HEK293 (cell line): ENCODE measurements around the gene LRBA.

Experiments
- CTCF ChIA-PET: fragments of 350-600 bp; formaldehyde crosslinking; extraction: SDS; loops from one replicate; lab custom pipeline; 2021; ENCODE audit warnings: antibody characterized with exemption; lab: Yijun Ruan, JAX
- POLR2A ChIA-PET: fragments of 300-600 bp; formaldehyde crosslinking; extraction: SDS; loops from one replicate; lab custom pipeline; 2020; ENCODE audit warnings: antibody characterized with exemption, inconsistent platforms; lab: Yijun Ruan, JAX
- H3K27ac ChIP-seq: fragments of 200-500 bp; sonication (Bioruptor generic); 2 replicates; pipeline ENCODE4 v1.5.1; 2014; ENCODE audit warnings: low read depth, low read length, control low read depth, inconsistent platforms; ENCODE audit errors: extremely low read depth
- H3K36me3 ChIP-seq, 2 experiments: fragments of 200-500 bp in 1 of 2; sonication (Bioruptor generic) in 1 of 2; 1 replicate in 1 of 2; 2 replicates in 1 of 2; pipeline ENCODE4 v1.5.1; 2014 to 2017; ENCODE audit warnings: inconsistent platforms in 2 of 2, low read length in 2 of 2; ENCODE audit not compliant: control insufficient read depth in 2 of 2, insufficient read depth in 1 of 2
- H3K4me1 ChIP-seq: fragments of 200-500 bp; sonication (Bioruptor generic); 2 replicates; pipeline ENCODE4 v1.5.1; 2014; ENCODE audit warnings: mild to moderate bottlenecking, low read length, inconsistent platforms; ENCODE audit not compliant: control insufficient read depth, insufficient read depth
- H3K4me3 ChIP-seq: 2 replicates; pipeline ENCODE4 v1.5.1; 2011; ENCODE audit warnings: low read depth, mild to moderate bottlenecking, control low read depth, low read length, moderate library complexity
- H3K9me3 ChIP-seq: fragments of 200-500 bp; sonication (Bioruptor generic); 2 replicates; pipeline ENCODE4 v1.5.1; 2014; ENCODE audit warnings: low read depth, low read length, inconsistent platforms; ENCODE audit not compliant: control insufficient read depth, insufficient read depth
- KLF9 ChIP-seq: fragments of 450-650 bp; formaldehyde crosslinking; IDR thresholded peaks from 2 replicates; pipeline ENCODE4 v1.5.1; 2016; ENCODE audit warnings: missing biosample characterization, missing genetic modification characterization, low read depth
- OSR2 ChIP-seq: fragments of 450-650 bp; formaldehyde crosslinking; IDR thresholded peaks from 2 replicates; pipeline ENCODE4 v1.5.1; 2016; ENCODE audit warnings: missing biosample characterization, missing genetic modification characterization
- TCF7L2 ChIP-seq: IDR thresholded peaks from 2 replicates; pipeline ENCODE4 v1.6.1; 2011; ENCODE audit warnings: low read depth, mild to moderate bottlenecking, inconsistent platforms, low read length, moderate library complexity, borderline replicate concordance
- ZFP41 ChIP-seq: fragments of 450-650 bp; formaldehyde crosslinking; IDR thresholded peaks from 2 replicates; pipeline ENCODE4 v1.5.1; 2016; ENCODE audit warnings: missing biosample characterization, missing genetic modification characterization, borderline replicate concordance
- ZFP69B ChIP-seq: fragments of 450-650 bp; formaldehyde crosslinking; IDR thresholded peaks from 2 replicates; pipeline ENCODE4 v1.5.1; 2016; ENCODE audit warnings: missing biosample characterization, missing genetic modification characterization
- ZNF10 ChIP-seq: fragments of 450-650 bp; formaldehyde crosslinking; IDR thresholded peaks from 2 replicates; pipeline ENCODE4 v1.5.1; 2017; ENCODE audit warnings: missing biosample characterization, missing genetic modification characterization
- ZNF214 ChIP-seq: fragments of 450-650 bp; formaldehyde crosslinking; IDR thresholded peaks from 2 replicates; pipeline ENCODE4 v1.5.1; 2017; ENCODE audit warnings: missing biosample characterization, mild to moderate bottlenecking, missing genetic modification characterization, borderline replicate concordance
- ZNF341 ChIP-seq: fragments of 450-650 bp; formaldehyde crosslinking; IDR thresholded peaks from 2 replicates; pipeline ENCODE4; 2016; ENCODE audit warnings: low read depth, missing biosample characterization, missing genetic modification characterization
- ZNF37A ChIP-seq: fragments of 450-650 bp; IDR thresholded peaks from 2 replicates; pipeline ENCODE4 v1.5.1; 2018; ENCODE audit warnings: missing biosample characterization, missing genetic modification characterization
- ZNF394 ChIP-seq: fragments of 450-650 bp; formaldehyde crosslinking; IDR thresholded peaks from 2 replicates; pipeline ENCODE4 v1.5.1; 2016; ENCODE audit warnings: missing biosample characterization, missing genetic modification characterization, mild to moderate bottlenecking, moderate library complexity, borderline replicate concordance
- ZNF654 ChIP-seq: fragments of 450-650 bp; formaldehyde crosslinking; IDR thresholded peaks from 2 replicates; pipeline ENCODE4 v1.5.1; 2016; ENCODE audit warnings: low read depth, missing biosample characterization, missing genetic modification characterization
- ZNF660 ChIP-seq: fragments of 450-650 bp; IDR thresholded peaks from 2 replicates; pipeline ENCODE4 v1.5.1; 2018; ENCODE audit warnings: missing biosample characterization, mild to moderate bottlenecking, missing genetic modification characterization
- ZNF677 ChIP-seq: fragments of 450-650 bp; IDR thresholded peaks from 2 replicates; pipeline ENCODE4 v1.5.0; 2018; ENCODE audit warnings: missing biosample characterization, mild to moderate bottlenecking, missing genetic modification characterization, moderate library complexity
- ZSCAN18 ChIP-seq: fragments of 450-650 bp; formaldehyde crosslinking; IDR thresholded peaks from 2 replicates; pipeline ENCODE4 v1.5.1; 2016; ENCODE audit warnings: missing biosample characterization, missing genetic modification characterization
- ZXDB ChIP-seq: fragments of 450-650 bp; formaldehyde crosslinking; IDR thresholded peaks from 2 replicates; pipeline ENCODE4 v1.5.1; 2016; ENCODE audit warnings: missing biosample characterization, missing genetic modification characterization
- TF ChIP-seq, protein P1 (sequence below): fragments of 450-650 bp; formaldehyde crosslinking; IDR thresholded peaks from 2 replicates; pipeline ENCODE4 v1.5.1; 2016; ENCODE audit warnings: missing biosample characterization, missing genetic modification characterization
- TF ChIP-seq, protein P2 (sequence below): fragments of 450-650 bp; formaldehyde crosslinking; IDR thresholded peaks from 2 replicates; pipeline ENCODE4 v1.5.1; 2016; ENCODE audit warnings: missing biosample characterization, missing genetic modification characterization, low read depth

LRBA gene

GRCh38 chr4:150451883-150452282 is 563.2 kb downstream of the LRBA start (continued):
- no peak for TF ChIP-seq ZNF10 (tag by site-specific recombination)
- no peak for TF ChIP-seq ZFP69B (tag by site-specific recombination)

GRCh38 chr4:150447356-150447755 is 567.7 kb downstream of the LRBA start:
- Histone ChIP-seq H3K36me3 (no peaks in the 10 kb centered on the region), H3K27ac (no peak overlapping the region), H3K4me3 (no peak overlapping the region), H3K4me1 (no peaks in the 10 kb centered on the region), H3K9me3 (no peaks in the 10 kb centered on the region)
- CTCF ChIA-PET: interaction anchor here (0.8 kb wide), 1 partner anchor 205 kb away, joined by 3 read pairs; no protein-coding TSS in a partner anchor
- POLR2A ChIA-PET: no interaction called here
- TF ChIP-seq ZNF677 (tag by site-specific recombination) (no peak), TCF7L2 (no peak), ZXDB (tag by site-specific recombination) (no peak), OSR2 (tag by site-specific recombination) (no peak), ZNF341 (no peak), ZSCAN18 (tag by site-specific recombination) (no peak), ZNF660 (tag by site-specific recombination) (no peak), ZNF37A (tag by site-specific recombination) (no peak), ZNF394 (tag by site-specific recombination) (no peak), ZFP41 (tag by site-specific recombination) (no peak), ZNF654 (tag by site-specific recombination) (no peak)
- TF ChIP-seq, protein P1, sequence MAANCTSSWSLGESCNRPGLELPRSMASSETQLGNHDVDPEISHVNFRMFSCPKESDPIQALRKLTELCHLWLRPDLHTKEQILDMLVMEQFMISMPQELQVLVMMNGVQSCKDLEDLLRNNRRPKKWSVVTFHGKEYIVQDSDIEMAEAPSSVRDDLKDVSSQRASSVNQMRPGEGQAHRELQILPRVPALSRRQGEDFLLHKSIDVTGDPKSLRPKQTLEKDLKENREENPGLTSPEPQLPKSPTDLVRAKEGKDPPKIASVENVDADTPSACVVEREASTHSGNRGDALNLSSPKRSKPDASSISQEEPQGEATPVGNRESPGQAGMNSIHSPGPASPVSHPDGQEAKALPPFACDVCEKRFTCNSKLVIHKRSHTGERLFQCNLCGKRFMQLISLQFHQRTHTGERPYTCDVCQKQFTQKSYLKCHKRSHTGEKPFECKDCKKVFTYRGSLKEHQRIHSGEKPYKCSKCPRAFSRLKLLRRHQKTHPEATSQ: no peak
- TF ChIP-seq, all 188 proteins: peak for 0

DNA sequence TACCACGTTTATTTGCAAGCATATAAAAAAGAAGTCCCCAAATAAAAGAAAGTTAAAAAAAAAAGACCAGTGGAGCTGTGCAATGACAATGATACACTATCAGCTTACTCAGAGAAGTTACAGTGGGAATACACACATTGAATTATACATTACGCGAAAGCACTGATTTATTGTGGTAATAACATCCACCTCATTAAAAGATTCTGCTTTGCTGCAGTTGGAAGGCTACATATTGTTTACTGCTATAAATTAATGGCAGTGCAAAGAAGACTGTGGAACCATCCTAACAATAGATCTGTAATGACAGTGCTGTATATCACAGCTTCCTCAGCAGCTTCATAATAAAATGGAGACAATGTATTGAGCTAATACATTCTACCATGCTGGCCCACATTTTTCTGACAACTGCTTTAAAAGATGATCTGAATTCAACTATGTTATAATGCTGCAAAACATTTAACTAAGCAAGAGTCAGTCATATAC is 575.6 kb downstream of the LRBA start:
- Histone ChIP-seq H3K4me1 (no peaks in the 10 kb centered on the region), H3K4me3 (no peak overlapping the region), H3K36me3 (no peaks in the 10 kb centered on the region), H3K9me3 (no peaks in the 10 kb centered on the region), H3K27ac (no peak overlapping the region)
- ChIA-PET CTCF (no interaction called here), POLR2A (no interaction called here)
- TF ChIP-seq, protein P2, sequence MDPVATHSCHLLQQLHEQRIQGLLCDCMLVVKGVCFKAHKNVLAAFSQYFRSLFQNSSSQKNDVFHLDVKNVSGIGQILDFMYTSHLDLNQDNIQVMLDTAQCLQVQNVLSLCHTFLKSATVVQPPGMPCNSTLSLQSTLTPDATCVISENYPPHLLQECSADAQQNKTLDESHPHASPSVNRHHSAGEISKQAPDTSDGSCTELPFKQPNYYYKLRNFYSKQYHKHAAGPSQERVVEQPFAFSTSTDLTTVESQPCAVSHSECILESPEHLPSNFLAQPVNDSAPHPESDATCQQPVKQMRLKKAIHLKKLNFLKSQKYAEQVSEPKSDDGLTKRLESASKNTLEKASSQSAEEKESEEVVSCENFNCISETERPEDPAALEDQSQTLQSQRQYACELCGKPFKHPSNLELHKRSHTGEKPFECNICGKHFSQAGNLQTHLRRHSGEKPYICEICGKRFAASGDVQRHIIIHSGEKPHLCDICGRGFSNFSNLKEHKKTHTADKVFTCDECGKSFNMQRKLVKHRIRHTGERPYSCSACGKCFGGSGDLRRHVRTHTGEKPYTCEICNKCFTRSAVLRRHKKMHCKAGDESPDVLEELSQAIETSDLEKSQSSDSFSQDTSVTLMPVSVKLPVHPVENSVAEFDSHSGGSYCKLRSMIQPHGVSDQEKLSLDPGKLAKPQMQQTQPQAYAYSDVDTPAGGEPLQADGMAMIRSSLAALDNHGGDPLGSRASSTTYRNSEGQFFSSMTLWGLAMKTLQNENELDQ (tag by site-specific recombination): no peak
- no peak for TF ChIP-seq ZNF214
- no peak for TF ChIP-seq KLF9 (tag by site-specific recombination)
